Inflammatory macrophage treated with lipopolysaccharide for 4 hours (primary cell): Measurements from ENCODE around the gene PLXNC1.

Experiments used
- DNase-seq: peaks from one replicate; pipeline ENCODE4 v3.0.0-alpha.2; 2020

Gene PLXNC1

GRCh38 chr12:94206886-94207285 is 58.5 kb downstream of the PLXNC1 start:
- DNase-seq: peak; percentile 27

DNA sequence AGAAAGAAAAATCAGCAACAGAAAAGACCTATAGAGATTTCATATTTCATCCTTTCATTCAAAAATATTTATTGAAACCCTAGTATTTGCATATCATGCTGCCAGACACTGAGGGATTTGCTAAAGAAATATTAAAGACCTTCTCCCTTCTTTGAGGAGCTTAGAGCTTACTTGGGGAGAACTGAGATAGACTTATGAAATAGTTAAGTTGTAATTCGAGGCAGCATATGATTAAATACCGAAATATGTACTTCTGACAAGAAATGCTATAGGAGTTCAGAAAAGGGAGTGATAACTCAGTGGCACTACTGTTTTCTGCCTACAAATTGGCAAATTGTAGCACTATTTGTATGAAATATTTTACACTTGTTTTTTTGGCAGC is 59.1 kb downstream of the PLXNC1 start:
- no peak for DNase-seq

GRCh38 chr12:94207849-94208621 is 59.7 kb downstream of the PLXNC1 start:
- DNase-seq: peak; percentile 95

- DNase-seq: peak; percentile 75
Observed at GRCh38 chr12:94208622-94208966, 60.2 kb downstream of the PLXNC1 start.

DNA sequence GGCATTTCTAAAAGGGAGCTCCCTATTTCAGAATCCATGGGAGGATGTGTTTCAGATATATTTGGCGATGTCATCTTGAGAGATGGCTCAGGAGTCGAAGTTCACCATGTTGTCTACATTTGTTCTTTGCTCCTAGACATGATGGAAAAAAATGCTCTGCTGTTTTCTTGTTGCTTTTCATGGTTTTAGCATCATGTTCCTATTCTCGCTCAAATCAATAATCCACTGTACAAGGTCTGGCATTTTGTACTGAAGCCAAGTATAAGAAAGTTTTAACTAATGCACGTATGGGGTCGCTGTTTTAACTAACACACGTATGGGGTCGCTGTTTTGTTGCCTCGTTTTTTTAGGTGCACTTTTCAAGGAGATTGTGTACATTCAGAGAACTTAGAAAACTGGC is 60.9 kb downstream of the PLXNC1 start:
- DNase-seq: no peak

DNA sequence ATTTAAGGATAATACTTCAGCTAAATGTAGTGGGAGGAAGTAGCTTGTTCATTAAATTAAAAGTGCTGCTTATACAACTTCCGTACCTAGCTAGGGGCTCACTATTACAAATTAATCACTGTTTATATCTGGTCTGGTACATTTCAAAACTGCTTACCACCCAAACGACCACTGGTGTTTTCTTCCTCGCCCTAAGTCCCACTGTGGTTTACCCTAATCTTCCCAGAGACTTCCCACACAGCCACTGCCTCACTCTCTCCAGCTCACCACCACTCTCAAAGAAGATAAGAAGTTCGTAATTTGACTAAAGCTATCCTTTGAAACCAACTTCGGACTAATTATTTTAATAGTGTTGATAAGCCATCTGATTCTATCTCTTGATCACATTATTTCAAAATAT is 62.6 kb downstream of the PLXNC1 start:
- DNase-seq: no peak

- no peak for DNase-seq
Observed at GRCh38 chr12:94218233-94218632, 69.9 kb downstream of the PLXNC1 start.

DNA sequence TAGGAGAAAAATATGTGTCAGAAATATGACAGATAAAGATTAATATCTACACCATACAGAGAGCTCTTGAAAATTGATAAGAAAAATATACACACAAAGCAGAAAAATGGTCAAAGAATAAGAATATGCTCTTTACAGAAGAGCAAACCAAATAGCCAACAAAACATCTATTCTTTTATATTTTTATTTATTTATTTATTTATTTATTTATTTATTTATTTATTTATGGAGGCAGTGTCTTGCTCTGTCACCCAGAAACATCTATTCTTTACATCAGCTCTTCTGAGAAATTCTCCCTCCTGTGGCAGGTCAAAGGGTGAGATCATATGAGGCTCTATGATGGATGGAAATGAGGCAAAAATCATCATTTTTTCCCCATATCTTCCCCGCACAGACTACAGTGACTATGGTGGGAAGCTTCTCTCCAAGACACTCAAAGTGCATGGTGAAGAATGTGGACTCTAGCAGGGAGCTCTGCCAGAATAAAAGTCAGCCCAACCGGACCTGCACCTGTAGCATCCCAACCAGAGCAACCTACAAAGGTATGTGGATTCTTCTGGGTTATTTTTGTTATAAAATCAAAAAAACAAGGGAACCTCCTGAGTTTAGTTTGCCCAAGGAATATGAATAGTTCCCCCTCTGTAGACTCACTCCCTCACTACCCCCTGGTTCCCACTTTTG is 71.4 kb downstream of the PLXNC1 start:
- no peak for DNase-seq

DNA sequence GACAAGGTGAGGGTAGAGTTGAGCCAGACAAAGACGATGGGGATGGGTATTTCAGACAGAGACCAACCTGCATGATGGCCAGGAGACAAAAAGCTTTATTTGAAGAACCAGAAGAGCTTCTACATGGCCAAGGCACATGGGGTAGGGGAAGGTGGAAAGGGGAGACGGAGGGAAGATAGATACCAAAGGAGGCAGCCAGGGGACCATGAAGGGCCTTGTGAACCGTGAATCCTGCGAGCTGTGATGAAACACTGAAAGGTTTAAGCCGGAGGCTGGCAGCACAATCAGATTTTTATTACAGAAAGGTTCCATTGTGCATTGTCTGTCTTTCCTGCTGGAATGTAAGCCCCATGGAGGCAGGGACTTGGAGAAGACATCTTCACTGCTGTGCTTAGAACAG is 72.4 kb downstream of the PLXNC1 start:
- no peak for DNase-seq

GRCh38 chr12:94222351-94223084 is 74.1 kb downstream of the PLXNC1 start:
- DNase-seq: no peak

DNA sequence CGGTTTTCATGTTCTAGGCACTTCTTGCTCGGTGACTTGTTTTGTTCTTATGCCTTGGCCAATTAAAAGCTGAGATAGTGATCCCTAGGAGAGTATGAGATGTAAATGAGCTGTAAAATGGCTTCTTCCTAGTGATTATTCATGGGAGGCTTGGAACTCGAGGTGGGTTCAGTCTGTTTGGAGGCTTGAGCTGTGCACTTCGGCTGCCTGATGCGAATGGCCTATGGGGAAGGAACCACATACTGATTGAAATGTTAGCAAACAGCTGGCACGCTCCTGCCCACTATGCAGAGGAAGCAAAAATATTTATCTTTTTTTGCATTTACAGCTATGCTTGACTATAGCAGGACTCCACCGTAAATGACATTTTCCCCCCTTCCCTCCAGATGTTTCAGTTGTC is 75.5 kb downstream of the PLXNC1 start:
- DNase-seq: no peak

GRCh38 chr12:94225506-94225905 is 77.1 kb downstream of the PLXNC1 start:
- no peak for DNase-seq

GRCh38 chr12:94225947-94226630 is 77.7 kb downstream of the PLXNC1 start:
- DNase-seq: no peak

DNA sequence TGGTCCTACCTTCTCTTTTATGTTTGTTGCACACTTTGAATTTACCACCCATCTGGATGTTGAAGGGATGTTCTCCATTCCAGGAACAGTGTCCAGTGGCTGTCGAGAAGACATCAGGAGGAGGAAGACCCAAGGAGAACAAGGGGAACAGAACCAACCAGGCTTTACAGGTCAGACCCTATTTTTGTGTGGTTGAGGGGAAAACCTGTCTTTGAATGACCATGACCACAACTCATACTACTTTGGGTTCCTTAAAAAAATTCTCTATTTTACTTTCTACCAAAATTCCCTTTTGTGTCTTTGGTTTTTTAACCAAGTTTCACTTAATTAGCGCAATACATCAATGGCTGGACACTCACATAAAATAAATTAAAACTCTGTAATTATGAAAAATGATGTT is 78.7 kb downstream of the PLXNC1 start:
- no peak for DNase-seq

DNA sequence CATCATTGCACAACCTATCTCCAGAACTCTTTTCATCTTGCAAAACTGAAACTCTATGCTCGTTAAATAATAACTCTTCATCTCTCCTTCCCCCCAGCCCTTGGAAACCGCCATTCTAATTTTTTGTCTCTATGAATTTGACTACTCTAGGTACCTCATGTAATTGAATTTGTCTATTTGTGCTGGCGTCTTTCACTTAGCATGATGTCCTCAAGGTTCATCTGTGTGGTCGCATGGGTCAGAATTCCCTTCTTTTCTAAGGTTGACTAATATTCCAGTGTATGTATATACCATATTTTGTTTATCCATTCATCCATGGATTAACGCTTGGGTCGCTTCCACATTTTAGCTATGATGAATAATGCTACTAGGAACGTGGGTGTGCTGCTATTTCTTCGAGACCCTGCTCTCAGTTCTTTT is 80.1 kb downstream of the PLXNC1 start:
- no peak for DNase-seq

GRCh38 chr12:94229902-94230301 is 81.5 kb downstream of the PLXNC1 start:
- DNase-seq: no peak

- no peak for DNase-seq
Observed at GRCh38 chr12:94230357-94230905, 82.1 kb downstream of the PLXNC1 start.

- DNase-seq: peak; percentile 15
Observed at GRCh38 chr12:94231709-94232108, 83.3 kb downstream of the PLXNC1 start.

GRCh38 chr12:94235848-94236247 is 87.5 kb downstream of the PLXNC1 start:
- DNase-seq: no peak

DNA sequence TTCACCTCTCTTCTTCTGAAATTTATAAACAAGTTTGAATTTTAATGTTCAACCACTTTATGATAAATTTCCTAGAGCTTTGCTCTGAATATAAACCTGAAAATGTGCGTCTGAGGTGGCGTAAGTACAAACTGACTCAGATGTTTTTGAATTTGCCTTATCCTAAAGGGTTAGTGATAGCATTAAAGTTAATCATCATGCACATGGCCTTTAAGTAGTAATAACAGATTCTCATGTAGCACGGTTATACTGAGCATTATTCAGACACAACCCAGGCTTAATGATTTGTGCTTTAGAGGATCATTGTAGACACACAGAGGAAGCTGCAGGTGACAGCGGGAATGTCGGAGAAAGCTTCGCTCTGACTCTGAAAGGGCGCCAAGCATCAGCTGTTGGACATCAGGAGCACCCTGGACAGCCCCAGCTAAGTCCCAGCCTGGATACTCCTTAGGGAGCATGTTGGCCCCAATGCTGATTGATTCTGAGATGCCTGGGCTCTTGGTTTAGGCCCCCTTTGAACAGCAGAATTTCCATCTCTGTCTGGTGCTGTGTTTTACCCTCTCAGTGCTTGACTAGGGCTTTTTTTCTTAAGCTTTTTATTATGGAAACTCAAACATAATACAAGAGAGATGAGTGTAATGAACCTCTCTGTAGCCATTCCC is 91.1 kb downstream of the PLXNC1 start:
- no peak for DNase-seq

DNA sequence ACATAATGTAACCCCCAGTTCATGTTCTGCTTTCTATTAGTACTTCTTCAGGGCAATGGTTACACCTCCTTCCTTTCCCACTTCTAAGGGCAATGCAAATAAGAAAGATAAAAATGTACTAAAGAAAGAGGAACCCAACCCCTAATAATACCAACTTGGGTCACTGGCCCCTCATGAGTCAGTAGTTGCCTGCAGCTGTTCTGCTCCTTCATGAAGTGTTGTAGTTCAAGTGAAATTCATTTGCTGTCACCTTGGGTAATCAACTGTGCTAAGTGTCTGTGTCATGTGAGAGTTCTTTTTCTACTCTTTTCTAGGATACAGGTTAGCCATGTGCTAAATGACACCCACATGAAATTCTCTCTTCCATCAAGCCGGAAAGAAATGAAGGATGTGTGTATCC is 91.8 kb downstream of the PLXNC1 start:
- peak; percentile 81 for DNase-seq

GRCh38 chr12:94242901-94243300 is 94.5 kb downstream of the PLXNC1 start:
- DNase-seq: no peak
